GM12801 (cell line): ENCODE results near the gene CYP11A1.

Source experiments
- CTCF ChIP-seq: IDR thresholded peaks from one replicate; pipeline ENCODE4 v1.5.1; 2011; ENCODE audit warnings: control low read depth; ENCODE audit not compliant: insufficient read length; ENCODE audit errors: extremely low read depth

The CYP11A1 gene

GRCh38 chr15:74412159-74412558 is 44.7 kb upstream of the CYP11A1 start:
- no peak for TF ChIP-seq CTCF

GRCh38 chr15:74411686-74412085 is 44.2 kb upstream of the CYP11A1 start:
- TF ChIP-seq CTCF, result no peak

DNA sequence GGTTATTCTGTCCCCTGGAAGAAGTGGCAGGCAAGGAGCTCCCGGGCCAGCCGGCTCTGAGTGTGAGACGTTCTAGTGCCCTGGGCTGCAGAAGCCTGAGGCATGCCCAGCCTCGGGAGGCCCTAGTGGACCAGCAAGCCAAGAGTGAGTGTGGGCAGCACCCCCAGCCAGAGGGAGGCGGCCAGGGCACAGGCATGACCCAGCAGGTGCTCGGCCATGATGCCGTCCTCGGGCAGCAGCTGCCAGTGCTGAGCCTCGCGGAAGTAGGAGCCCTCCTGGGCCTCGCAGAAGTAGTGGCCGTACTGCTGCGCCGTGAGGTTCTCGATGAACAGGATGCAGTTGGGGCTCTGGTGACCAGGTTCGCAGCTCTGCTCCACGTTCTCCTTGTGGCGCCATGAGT is 43.1 kb upstream of the CYP11A1 start:
- no peak for TF ChIP-seq CTCF

DNA sequence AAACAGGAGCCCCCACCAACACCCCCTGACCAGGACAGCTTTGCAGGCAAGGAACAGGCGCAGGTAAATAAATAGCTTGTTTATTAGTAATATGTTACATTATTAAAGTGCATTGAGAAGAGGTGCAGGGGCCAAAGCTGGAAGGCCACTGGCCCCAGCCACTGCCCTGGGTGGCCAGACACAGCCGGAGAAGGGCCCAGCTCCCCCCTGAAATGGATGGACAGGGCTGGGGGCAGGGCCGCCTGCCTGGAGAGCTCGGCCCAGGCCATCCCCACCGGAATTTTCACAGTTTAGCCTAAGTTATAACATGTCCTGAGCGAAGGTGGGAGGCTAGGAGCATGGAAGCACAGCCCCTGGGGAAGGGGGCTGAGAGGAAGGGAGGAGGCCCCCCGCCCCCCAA is 41.8 kb upstream of the CYP11A1 start:
- no peak for TF ChIP-seq CTCF

GRCh38 chr15:74408815-74409214 is 41.4 kb upstream of the CYP11A1 start:
- no peak for TF ChIP-seq CTCF

DNA sequence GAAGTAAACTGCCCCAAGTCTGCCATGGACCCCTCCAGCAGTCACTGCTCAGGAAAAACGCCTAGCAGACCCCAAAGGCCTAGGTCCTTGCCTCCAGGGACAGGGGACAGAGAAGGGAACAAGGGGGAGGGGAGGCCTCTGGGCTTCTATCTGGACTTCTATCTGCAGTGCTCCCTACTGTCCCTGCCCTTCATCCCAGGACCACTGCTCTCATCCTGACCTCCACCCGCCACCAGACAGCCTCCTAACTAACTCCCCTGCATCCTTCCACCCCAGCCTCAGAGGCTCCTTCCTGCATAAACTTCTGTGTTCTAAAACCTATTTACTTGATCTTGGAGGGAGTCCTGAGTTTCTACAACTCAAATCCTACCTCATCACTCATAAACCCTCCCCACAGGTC is 40.9 kb upstream of the CYP11A1 start:
- no peak for TF ChIP-seq CTCF

DNA sequence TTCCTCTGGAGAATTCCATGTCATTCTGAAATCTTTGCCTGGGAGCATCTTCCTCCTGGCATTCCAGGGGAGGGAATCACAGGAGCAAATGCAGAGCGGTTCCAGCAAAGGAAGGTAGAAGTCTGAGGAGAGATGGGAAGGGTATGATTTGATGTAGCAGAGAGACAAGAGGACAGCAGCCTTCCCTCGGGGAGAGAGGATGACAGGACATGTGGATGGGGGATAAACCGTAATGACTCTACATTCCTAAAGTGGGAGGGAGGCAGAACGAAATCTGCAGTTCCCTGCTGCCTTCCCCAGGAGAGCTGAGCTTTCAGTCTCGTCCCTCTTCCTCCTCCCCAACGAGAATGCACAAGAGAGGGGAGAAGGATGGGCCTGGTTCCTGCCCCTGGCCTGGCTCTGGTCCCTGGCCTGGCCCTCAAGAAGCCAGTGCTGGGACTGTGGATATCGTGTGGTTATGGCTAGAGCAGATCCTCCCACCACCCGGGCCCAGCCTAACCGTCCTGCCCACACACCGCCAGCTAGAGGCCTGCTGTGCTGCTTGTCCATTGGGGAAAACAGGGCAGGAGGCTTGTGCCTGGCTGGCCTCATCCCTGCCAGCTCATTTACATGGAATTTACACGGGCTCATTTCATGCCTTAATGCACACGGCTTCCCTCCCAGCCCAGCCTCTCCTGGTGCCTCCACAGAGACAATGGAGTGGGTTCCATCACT is 39.7 kb upstream of the CYP11A1 start:
- TF ChIP-seq CTCF, result no peak

GRCh38 chr15:74406517-74406916 is 39.1 kb upstream of the CYP11A1 start:
- no peak for TF ChIP-seq CTCF
